CD4-positive, alpha-beta T cell treated with Interleukin-6 for 4 hours (primary cell): Measurements from ENCODE around the gene MYO1H.
"Not testable (repeated sequence)": the region's sequence is repeated elsewhere in the genome, so short reads cannot be mapped to it uniquely, and the experiment has no call there.

Experiments used
- DNase-seq: peaks from one replicate; pipeline ENCODE4 v3.0.0-alpha.2; 2020; ENCODE audit warnings: mixed read lengths

MYO1H gene

GRCh38 chr12:109422251-109422650 lies 74.6 kb downstream of the MYO1H start:
- no peak for DNase-seq

- DNase-seq, result no peak
Measured at GRCh38 chr12:109423392-109423791, 75.7 kb downstream of the MYO1H start.

GRCh38 chr12:109428037-109428629 lies 80.4 kb downstream of the MYO1H start:
- peak; percentile 82 for DNase-seq

GRCh38 chr12:109428804-109429203 lies 81.1 kb downstream of the MYO1H start:
- DNase-seq, result not testable (repeated sequence)

GRCh38 chr12:109430244-109430643 lies 82.5 kb downstream of the MYO1H start:
- no peak for DNase-seq

GRCh38 chr12:109432431-109432830 lies 84.7 kb downstream of the MYO1H start:
- no peak for DNase-seq

- peak; percentile 80 for DNase-seq
Measured at GRCh38 chr12:109432842-109433304, 85.2 kb downstream of the MYO1H start.

GRCh38 chr12:109433618-109434017 lies 85.9 kb downstream of the MYO1H start:
- no peak for DNase-seq

GRCh38 chr12:109434582-109434981 lies 86.9 kb downstream of the MYO1H start:
- no peak for DNase-seq

- no peak for DNase-seq
Measured at GRCh38 chr12:109435428-109436187, 87.9 kb downstream of the MYO1H start.

GRCh38 chr12:109436188-109436560 lies 88.5 kb downstream of the MYO1H start:
- no peak for DNase-seq

- DNase-seq, result no peak
Measured at GRCh38 chr12:109439181-109439580, 91.5 kb downstream of the MYO1H start.

GRCh38 chr12:109439951-109440350 lies 92.3 kb downstream of the MYO1H start:
- not testable (repeated sequence) for DNase-seq

- no peak for DNase-seq
Measured at GRCh38 chr12:109440851-109441490, 93.3 kb downstream of the MYO1H start.

GRCh38 chr12:109443794-109444193 lies 96.1 kb downstream of the MYO1H start:
- no peak for DNase-seq

GRCh38 chr12:109444259-109444658 lies 96.6 kb downstream of the MYO1H start:
- DNase-seq, result no peak

GRCh38 chr12:109445191-109445609 lies 97.5 kb downstream of the MYO1H start:
- no peak for DNase-seq

GRCh38 chr12:109446869-109447268 lies 99.2 kb downstream of the MYO1H start:
- DNase-seq, result no peak

- no peak for DNase-seq
Measured at GRCh38 chr12:109447482-109447881, 99.8 kb downstream of the MYO1H start.

GRCh38 chr12:109448272-109448671 lies 100.6 kb downstream of the MYO1H start:
- DNase-seq, result no peak

- DNase-seq, result no peak
Measured at GRCh38 chr12:109448707-109449390, 101.1 kb downstream of the MYO1H start.

- no peak for DNase-seq
Measured at GRCh38 chr12:109449845-109450532, 102.3 kb downstream of the MYO1H start.

- no peak for DNase-seq
Measured at GRCh38 chr12:109450980-109451379, 103.3 kb downstream of the MYO1H start.
